HepG2 (cell line): ENCODE results near the gene SDCCAG8. TPM values are rescaled to one million over a fixed set of nuclear protein-coding genes. Genes with fewer than 3 reads are reported as not detected.

Source experiments
- CREB1 ChIP-seq, 2 experiments: fragments of 450-650 bp in 1 of 2; IDR thresholded peaks; 2 replicates each; pipeline ENCODE4 v1.6.1; 2016 to 2017; ENCODE audit warnings: control low read depth in 1 of 2, mild to moderate bottlenecking in 1 of 2, missing compliant biosample characterization in 1 of 2, missing genetic modification characterization in 1 of 2
- FOXA1 ChIP-seq, 2 experiments: fragments of 450-650 bp in 1 of 2; sonication (generic) in 1 of 2; formaldehyde crosslinking in 1 of 2; IDR thresholded peaks; 2 replicates each; pipeline versions ENCODE4 v1.4.0 to v1.6.1; 2016 to 2020; ENCODE audit warnings: missing genetic modification reagents in 1 of 2
- PPARG ChIP-seq: conservative IDR thresholded peaks from 2 replicates; pipeline ENCODE4 v1.6.1; 2016; ENCODE audit warnings: missing biosample characterization, missing genetic modification reagents
- RFXAP ChIP-seq: sonication (generic); formaldehyde crosslinking; IDR thresholded peaks from 2 replicates; pipeline ENCODE4 v1.4.0; 2020; ENCODE audit warnings: missing genetic modification reagents, borderline replicate concordance
- SATB2 ChIP-seq: sonication (generic); formaldehyde crosslinking; IDR thresholded peaks from 2 replicates; pipeline ENCODE4 v1.5.0; 2020; ENCODE audit warnings: missing genetic modification reagents
- ZBTB34 ChIP-seq: sonication (generic); formaldehyde crosslinking; IDR thresholded peaks from 2 replicates; pipeline ENCODE4 v1.8.0; 2022; ENCODE audit warnings: mild to moderate bottlenecking, missing genetic modification reagents
- ZBTB8A ChIP-seq: sonication (generic); formaldehyde crosslinking; IDR thresholded peaks from 2 replicates; pipeline ENCODE4 v1.4.0; 2020; ENCODE audit warnings: mild to moderate bottlenecking, low read depth, missing genetic modification reagents, borderline replicate concordance
- ZFP36L2 ChIP-seq: sonication (generic); formaldehyde crosslinking; IDR thresholded peaks from 2 replicates; pipeline ENCODE4 v1.4.0; 2020; ENCODE audit warnings: missing genetic modification reagents
- ZNF318 ChIP-seq: sonication (generic); formaldehyde crosslinking; IDR thresholded peaks from 2 replicates; pipeline ENCODE4 v1.4.0; 2020; ENCODE audit warnings: mild to moderate bottlenecking, missing genetic modification reagents
- ZNF33B ChIP-seq: sonication (generic); formaldehyde crosslinking; IDR thresholded peaks from 2 replicates; pipeline ENCODE4 v1.5.1; 2020; ENCODE audit warnings: mild to moderate bottlenecking, missing genetic modification reagents
- ZNF383 ChIP-seq: sonication (generic); formaldehyde crosslinking; IDR thresholded peaks from 2 replicates; pipeline ENCODE4 v1.4.0; 2020; ENCODE audit warnings: missing genetic modification reagents, mild to moderate bottlenecking, borderline replicate concordance
- polyA plus RNA-seq, 8 experiments: library from polyadenylated mRNA; depleted of rRNA in 3 of 8; stranded (reverse) in 7 of 8; unstranded in 1 of 8; fragments of >200 nt; fragmentation: Illumina TruSeq in 4 of 8; extraction: Trizol in 4 of 8; gene quantifications; 2 replicates each; pipeline versions ENCODE4 v1.2.1 to v1.2.3, GENCODE V29; 2011 to 2016; ENCODE audit warnings: low read depth in 4 of 8, missing spikeins in 1 of 8, mixed read lengths in 1 of 8; ENCODE audit not compliant: insufficient read depth in 1 of 8
- total RNA-seq, 5 experiments: library from RNA; depleted of rRNA; stranded (reverse); fragments of >200 nt; fragmentation: Illumina TruSeq; extraction: Trizol; gene quantifications; 2 replicates each; pipeline ENCODE4 v1.2.3, GENCODE V29; 2016; ENCODE audit warnings: low read depth in 1 of 5
- TF ChIP-seq, protein P1 (sequence below): IDR thresholded peaks from 2 replicates; pipeline ENCODE4 v1.6.1; 2012; ENCODE audit warnings: low read depth, low read length, improper control_type of control experiment
- TF ChIP-seq, protein P2 (sequence below), 2 experiments: sonication (generic) in 1 of 2; formaldehyde crosslinking in 1 of 2; IDR thresholded peaks; 2 replicates each; pipeline versions ENCODE4 v1.4.0 to v1.6.1; 2018 to 2020; ENCODE audit warnings: missing genetic modification reagents in 2 of 2, borderline replicate concordance in 1 of 2, low read depth in 1 of 2, mild to moderate bottlenecking in 1 of 2, missing biosample characterization in 1 of 2

The SDCCAG8 gene
- total and polyA plus RNA-seq, 2 of the 13 experiments (the other 11 are each of a cell fraction or from before 2014, with no cell fraction given), result 9.5 to 13.4 TPM

DNA sequence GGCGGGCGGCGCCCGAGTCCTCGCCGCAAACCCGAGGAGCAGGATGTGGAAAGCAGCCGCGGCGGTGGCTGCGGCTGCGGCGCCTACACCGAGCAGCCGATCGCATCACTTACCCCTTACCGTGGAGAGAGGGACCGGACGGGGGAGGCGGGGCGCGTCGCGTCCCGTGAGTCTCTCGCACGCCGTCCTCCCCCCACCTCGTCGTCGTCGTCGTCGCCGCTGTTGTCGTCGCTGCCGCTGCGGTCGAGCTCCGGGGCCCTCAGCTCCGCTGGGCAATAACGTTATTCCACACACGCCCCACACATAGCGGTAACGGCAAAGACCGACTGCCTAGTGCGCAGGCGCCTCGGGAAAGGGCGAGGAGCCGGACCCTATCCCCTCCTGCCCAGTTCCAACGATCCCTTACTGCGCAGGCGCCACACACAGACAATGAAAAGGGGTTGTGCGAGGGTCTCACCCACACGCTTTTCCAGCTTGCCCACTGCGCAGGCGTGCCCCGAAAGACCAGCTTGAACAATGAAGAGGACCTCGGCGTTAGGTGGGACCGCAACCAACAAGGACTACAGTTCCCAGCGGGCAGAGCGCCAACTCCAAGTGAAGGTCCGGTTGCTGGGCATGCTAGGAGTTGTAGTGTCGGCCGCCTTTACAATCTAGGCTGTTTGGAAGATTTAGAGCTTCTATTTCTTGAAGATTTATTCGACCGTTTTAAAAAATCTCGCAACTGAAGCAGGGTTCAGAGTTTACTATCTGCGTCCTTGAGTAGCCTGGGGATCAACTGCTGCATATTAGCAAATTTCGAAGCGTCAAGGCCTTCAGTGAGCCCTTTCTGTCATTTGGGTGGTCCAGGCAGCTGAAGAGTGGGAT, 682 bp upstream of the SDCCAG8 start, which contains the start of gene CEP170 (continued):
- TF ChIP-seq ZBTB34 (CRISPR knock-in tag) (no peak), ZNF33B (no peak), ZBTB8A (CRISPR knock-in tag) (no peak), SATB2 (CRISPR knock-in tag) (no peak), CREB1 (IDR thresholded peaks at IDR 0.05) (no peak; the same call in 1 of the 2 replicates), CREB1 (CRISPR knock-in tag; IDR thresholded peaks at IDR 0.05) (peak; percentile 85), ZFP36L2 (no peak), PPARG (no peak; the same call in 1 of the 2 replicates), RFXAP (CRISPR knock-in tag) (0 out of 2 replicates have a peak, but pooled peaks have one; percentile 15), ZNF383 (CRISPR knock-in tag) (0 out of 2 replicates have a peak, but pooled peaks have one; percentile 71), ZNF318 (0 out of 2 replicates have a peak, but pooled peaks have one; percentile 55), FOXA1 (IDR thresholded peaks at IDR 0.05) (no peak), FOXA1 (CRISPR knock-in tag; IDR thresholded peaks at IDR 0.05) (no peak)
- TF ChIP-seq, protein P1, sequence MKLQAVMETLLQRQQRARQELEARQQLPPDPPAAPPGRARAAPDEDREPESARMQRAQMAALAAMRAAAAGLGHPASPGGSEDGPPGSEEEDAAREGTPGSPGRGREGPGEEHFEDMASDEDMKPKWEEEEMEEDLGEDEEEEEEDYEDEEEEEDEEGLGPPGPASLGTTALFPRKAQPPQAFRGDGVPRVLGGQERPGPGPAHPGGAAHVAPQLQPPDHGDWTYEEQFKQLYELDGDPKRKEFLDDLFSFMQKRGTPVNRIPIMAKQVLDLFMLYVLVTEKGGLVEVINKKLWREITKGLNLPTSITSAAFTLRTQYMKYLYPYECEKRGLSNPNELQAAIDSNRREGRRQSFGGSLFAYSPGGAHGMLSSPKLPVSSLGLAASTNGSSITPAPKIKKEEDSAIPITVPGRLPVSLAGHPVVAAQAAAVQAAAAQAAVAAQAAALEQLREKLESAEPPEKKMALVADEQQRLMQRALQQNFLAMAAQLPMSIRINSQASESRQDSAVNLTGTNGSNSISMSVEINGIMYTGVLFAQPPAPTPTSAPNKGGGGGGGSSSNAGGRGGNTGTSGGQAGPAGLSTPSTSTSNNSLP, result no peak; the same call in 1 of the 2 replicates
- TF ChIP-seq, protein P2, sequence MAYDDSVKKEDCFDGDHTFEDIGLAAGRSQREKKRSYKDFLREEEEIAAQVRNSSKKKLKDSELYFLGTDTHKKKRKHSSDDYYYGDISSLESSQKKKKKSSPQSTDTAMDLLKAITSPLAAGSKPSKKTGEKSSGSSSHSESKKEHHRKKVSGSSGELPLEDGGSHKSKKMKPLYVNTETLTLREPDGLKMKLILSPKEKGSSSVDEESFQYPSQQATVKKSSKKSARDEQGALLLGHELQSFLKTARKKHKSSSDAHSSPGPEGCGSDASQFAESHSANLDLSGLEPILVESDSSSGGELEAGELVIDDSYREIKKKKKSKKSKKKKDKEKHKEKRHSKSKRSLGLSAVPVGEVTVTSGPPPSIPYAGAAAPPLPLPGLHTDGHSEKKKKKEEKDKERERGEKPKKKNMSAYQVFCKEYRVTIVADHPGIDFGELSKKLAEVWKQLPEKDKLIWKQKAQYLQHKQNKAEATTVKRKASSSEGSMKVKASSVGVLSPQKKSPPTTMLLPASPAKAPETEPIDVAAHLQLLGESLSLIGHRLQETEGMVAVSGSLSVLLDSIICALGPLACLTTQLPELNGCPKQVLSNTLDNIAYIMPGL (CRISPR knock-in tag; IDR thresholded peaks at IDR 0.05; ENCODE audit: borderline replicate concordance in 1 of 2, low read depth in 1 of 2), result peak; percentile 20 to 77; a peak in 3 of 4 replicates
